ENCODE results near the gene BFSP2.

Gene BFSP2

GRCh38 chr3:133419151-133419909 lies 19.5 kb downstream of the BFSP2 start:
- no peak for DNase-seq (ENCODE audit: low read depth, low spot score)

GRCh38 chr3:133424937-133425869 lies 25.3 kb downstream of the BFSP2 start:
- no peak for DNase-seq (ENCODE audit: low read depth, low spot score)

GRCh38 chr3:133425898-133426297 lies 26.0 kb downstream of the BFSP2 start:
- no peak for DNase-seq (ENCODE audit: low read depth, low spot score)

GRCh38 chr3:133426721-133427120 lies 26.9 kb downstream of the BFSP2 start:
- no peak for DNase-seq (ENCODE audit: low read depth, low spot score)

- DNase-seq (ENCODE audit: low read depth, low spot score), result no peak
Observed at GRCh38 chr3:133428552-133428951, 28.7 kb downstream of the BFSP2 start.

GRCh38 chr3:133429063-133429462 lies 29.2 kb downstream of the BFSP2 start:
- no peak for DNase-seq (ENCODE audit: low read depth, low spot score)

GRCh38 chr3:133439563-133439962 lies 39.7 kb downstream of the BFSP2 start:
- no peak for DNase-seq (ENCODE audit: low read depth, low spot score)

GRCh38 chr3:133440652-133441051 lies 40.8 kb downstream of the BFSP2 start:
- no peak for DNase-seq (ENCODE audit: low read depth, low spot score)

GRCh38 chr3:133441867-133442270 lies 42.0 kb downstream of the BFSP2 start:
- no peak for DNase-seq (ENCODE audit: low read depth, low spot score)

- DNase-seq (ENCODE audit: low read depth, low spot score), result no peak
Observed at GRCh38 chr3:133442518-133442917, 42.7 kb downstream of the BFSP2 start.

- DNase-seq (ENCODE audit: low read depth, low spot score), result no peak
Observed at GRCh38 chr3:133443649-133444422, 44.0 kb downstream of the BFSP2 start.

- DNase-seq (ENCODE audit: low read depth, low spot score), result no peak
Observed at GRCh38 chr3:133444423-133444774, 44.5 kb downstream of the BFSP2 start.

GRCh38 chr3:133445108-133445507 lies 45.3 kb downstream of the BFSP2 start:
- no peak for DNase-seq (ENCODE audit: low read depth, low spot score)

- no peak for DNase-seq (ENCODE audit: low read depth, low spot score)
Observed at GRCh38 chr3:133447750-133448477, 48.1 kb downstream of the BFSP2 start.

GRCh38 chr3:133448478-133449122 lies 48.7 kb downstream of the BFSP2 start:
- DNase-seq (ENCODE audit: low read depth, low spot score), result no peak

- no peak for DNase-seq (ENCODE audit: low read depth, low spot score)
Observed at GRCh38 chr3:133451309-133451708, 51.5 kb downstream of the BFSP2 start.

GRCh38 chr3:133452641-133453319 lies 52.9 kb downstream of the BFSP2 start:
- no peak for DNase-seq (ENCODE audit: low read depth, low spot score)

- DNase-seq (ENCODE audit: low read depth, low spot score), result no peak
Observed at GRCh38 chr3:133453383-133453782, 53.5 kb downstream of the BFSP2 start.

GRCh38 chr3:133455281-133455680 lies 55.4 kb downstream of the BFSP2 start:
- no peak for DNase-seq (ENCODE audit: low read depth, low spot score)

- no peak for DNase-seq (ENCODE audit: low read depth, low spot score)
Observed at GRCh38 chr3:133455960-133456359, 56.1 kb downstream of the BFSP2 start.

All from smooth muscle cell of the brain vasculature (primary cell).